HG02884 (cell line): ENCODE measurements around the gene INVS.
"Not testable (repeated sequence)": the region's sequence is repeated elsewhere in the genome, so short reads cannot be mapped to it uniquely, and the experiment has no call there.

Experiments
- ATAC-seq: cut with Tn5 transposase; IDR thresholded peaks from one replicate; pipeline ENCODE4 v1.9.1; 2021; ENCODE audit warnings: mild to moderate bottlenecking, moderate library complexity; ENCODE audit not compliant: unreplicated experiment

Gene INVS

GRCh38 chr9:100309992-100310391 lies 210.9 kb downstream of the INVS start:
- no peak for ATAC-seq

- ATAC-seq, result no peak
Measured at GRCh38 chr9:100315561-100315960, 216.5 kb downstream of the INVS start.

DNA sequence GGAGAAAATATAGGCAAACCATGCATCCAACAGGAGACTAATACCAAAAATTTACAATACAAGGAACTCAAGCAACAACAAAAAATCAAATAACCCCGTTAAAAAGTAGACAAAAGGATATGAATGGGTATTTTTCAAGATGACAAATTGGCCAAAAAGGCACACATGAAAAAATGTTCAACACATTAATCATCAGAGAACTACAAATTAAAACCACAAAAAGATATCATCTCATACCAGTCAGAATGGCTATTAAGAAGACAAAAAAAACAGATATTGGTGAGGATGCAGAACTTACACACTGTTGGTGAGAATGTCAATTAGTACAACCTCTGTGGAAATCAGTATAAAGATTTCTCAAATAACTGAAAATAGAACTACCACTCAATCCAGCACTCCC lies 218.7 kb downstream of the INVS start:
- ATAC-seq, result no peak

DNA sequence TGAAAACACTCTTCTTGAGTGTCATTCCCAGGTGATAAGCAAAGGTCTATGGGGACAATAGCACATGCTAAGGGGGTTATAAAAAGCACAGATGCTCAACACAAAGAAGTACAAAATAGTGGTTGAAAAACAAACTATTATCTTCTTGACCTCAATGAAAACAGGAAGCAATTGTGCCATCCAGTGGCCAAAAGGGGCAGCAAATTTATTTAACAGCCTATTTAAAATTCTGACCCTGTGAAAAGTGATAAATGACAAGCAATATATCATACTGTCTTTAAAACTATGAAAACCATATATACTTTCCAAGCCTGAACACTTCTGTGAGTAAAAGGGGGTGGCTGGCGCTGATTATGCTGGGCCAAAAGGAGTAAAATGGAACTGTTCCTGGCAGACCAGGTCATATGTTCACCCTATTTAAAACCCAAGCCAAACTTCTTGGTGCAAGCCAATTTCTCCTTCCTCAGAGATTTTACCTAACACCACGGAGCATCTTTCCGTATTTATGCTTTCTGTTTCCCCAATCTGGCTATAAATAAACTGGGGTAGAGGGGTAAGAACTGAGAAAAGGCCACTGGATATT lies 224.0 kb downstream of the INVS start:
- no peak for ATAC-seq

DNA sequence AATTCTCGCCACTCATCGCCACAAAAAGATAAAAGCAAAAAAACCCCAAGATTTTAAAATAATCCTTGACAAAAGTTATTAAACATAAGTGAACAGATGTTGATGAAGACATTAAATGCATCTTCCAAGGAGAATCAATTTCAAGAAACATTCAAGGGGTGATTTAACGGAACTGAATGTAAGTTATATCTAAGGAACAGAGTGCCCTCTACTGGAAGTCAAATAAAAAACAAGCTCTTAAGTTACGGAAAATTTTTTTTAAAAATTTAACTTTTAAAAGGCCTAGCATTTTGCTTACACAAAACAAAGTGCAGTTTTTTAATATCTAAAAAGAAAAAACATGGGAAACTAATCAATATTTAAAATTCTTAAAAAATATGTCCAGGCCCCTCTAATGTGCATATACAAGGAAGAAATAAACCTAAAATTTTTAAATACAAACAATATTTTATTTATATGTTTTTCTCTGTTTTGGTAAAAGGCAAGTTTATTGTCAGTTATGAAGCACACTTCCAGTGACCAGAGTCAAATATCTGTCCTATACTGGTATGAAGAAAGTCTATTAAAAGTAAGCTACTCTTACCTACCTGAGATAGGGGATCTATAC lies 225.7 kb downstream of the INVS start:
- no peak for ATAC-seq

- ATAC-seq, result not testable (repeated sequence)
Measured at GRCh38 chr9:100338736-100339135, 239.7 kb downstream of the INVS start.

GRCh38 chr9:100340224-100340623 lies 241.2 kb downstream of the INVS start:
- ATAC-seq, result no peak

GRCh38 chr9:100341889-100342288 lies 242.8 kb downstream of the INVS start:
- no peak for ATAC-seq

DNA sequence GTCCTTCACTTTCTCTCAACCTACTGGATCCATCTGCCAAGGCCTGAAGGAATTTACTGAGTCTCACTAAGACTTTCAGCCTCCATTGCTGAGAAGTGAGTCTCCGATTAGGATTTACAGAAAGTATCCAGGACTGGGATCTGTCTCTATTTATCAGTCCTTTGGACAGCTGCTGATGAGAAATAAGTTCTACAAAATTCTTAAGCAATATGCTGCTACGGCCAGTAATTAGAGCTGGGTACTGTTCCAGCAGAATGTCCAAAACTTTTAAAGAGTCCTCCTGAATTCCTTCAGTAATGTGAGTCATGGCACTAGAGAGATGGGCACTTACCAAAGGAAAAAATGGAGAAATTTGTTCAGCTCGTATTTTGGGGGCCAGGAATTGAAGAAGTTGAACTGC lies 247.8 kb downstream of the INVS start:
- ATAC-seq, result no peak

- no peak for ATAC-seq
Measured at GRCh38 chr9:100350188-100350587, 251.1 kb downstream of the INVS start.
